Activated T-cell treated with anti-CD3 and anti-CD28 coated beads, Interleukin-2, amount 50 U/mL, for 24 hours (primary cell): ENCODE data around the gene MINAR1.

Experiments used
- DNase-seq: peaks from one replicate; pipeline ENCODE4 v3.0.0-alpha.2; 2020
- H3K27ac Mint-ChIP-seq: 2 replicates; pipeline ENCODE4 v1.8.0; 2020; ENCODE audit warnings: mild to moderate bottlenecking, mixed read lengths
- H3K27me3 Mint-ChIP-seq: 2 replicates; pipeline ENCODE4 v1.8.0; 2020; ENCODE audit warnings: mixed read lengths
- H3K36me3 Mint-ChIP-seq: 2 replicates; pipeline ENCODE4 v1.8.0; 2020; ENCODE audit warnings: low read depth, mixed read lengths
- H3K4me1 Mint-ChIP-seq: 2 replicates; pipeline ENCODE4 v1.8.0; 2020; ENCODE audit warnings: low read depth, mixed read lengths
- H3K4me3 Mint-ChIP-seq: 2 replicates; pipeline ENCODE4 v1.8.0; 2020; ENCODE audit warnings: mild to moderate bottlenecking, moderate library complexity, mixed read lengths
- H3K9me3 Mint-ChIP-seq: 2 replicates; pipeline ENCODE4 v1.8.0; 2020; ENCODE audit warnings: mixed read lengths

The MINAR1 gene

DNA sequence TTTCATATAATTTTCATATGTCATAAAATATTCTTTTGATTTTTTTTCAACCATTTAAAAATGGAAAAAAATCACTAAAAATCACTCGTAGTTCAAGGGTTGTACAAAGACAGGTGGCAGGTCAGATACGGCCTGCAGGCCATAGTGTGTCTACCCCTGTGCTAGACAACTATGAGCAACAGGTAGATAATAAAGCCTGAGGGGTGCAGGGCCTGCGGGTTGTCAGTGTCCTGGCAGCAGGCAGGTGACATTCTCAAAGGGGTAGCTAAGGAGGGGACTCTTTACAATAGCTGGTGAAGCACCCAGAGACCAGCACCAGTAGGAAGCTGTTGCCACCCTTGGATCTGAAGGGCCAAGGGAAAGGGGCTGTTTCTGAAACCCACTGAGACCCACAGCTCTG lies 34.4 kb downstream of the MINAR1 start:
- DNase-seq = no peak
- Mint-ChIP-seq H3K27me3 (no peaks in the 10 kb centered on the region), H3K9me3 (no peaks in the 10 kb centered on the region), H3K4me3 (no peak overlapping the region), H3K4me1 (no peaks in the 10 kb centered on the region), H3K36me3 (no peaks in the 10 kb centered on the region), H3K27ac (no peak overlapping the region)

GRCh38 chr15:79467865-79468586 lies 35.9 kb downstream of the MINAR1 start:
- no peak overlapping the region for H3K4me3 Mint-ChIP-seq
- no peaks in the 10 kb centered on the region for H3K4me1 Mint-ChIP-seq
- no peaks in the 10 kb centered on the region for H3K27me3 Mint-ChIP-seq
- no peaks in the 10 kb centered on the region for H3K9me3 Mint-ChIP-seq
- DNase-seq = no peak
- H3K36me3 Mint-ChIP-seq = no peaks in the 10 kb centered on the region
- no peak overlapping the region for H3K27ac Mint-ChIP-seq

DNA sequence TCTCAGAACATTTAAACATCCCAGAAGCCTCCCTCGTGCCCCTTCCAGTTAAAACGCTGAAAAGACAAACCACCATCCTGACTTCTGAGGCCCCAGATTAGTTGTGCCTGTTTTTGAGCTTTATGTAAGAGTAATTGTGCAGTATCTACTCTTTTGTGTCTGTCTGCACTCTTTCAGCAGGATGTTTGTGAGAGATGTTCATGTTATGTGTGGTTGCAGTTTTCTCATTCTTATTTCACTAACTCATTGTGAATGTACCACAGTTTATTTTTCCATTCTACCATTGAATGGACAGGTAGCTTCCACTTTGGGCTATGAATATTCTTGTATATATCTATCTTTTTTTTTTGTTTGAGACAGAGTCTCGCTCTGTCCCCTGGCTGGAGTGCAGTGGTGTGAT lies 40.3 kb downstream of the MINAR1 start:
- no peak for DNase-seq
- Mint-ChIP-seq H3K4me1 (peaks cover 7% of the 10 kb centered on the region), H3K27me3 (no peaks in the 10 kb centered on the region), H3K36me3 (no peaks in the 10 kb centered on the region), H3K4me3 (no peak overlapping the region), H3K27ac (no peak overlapping the region), H3K9me3 (no peaks in the 10 kb centered on the region)

GRCh38 chr15:79474252-79474651 lies 42.1 kb downstream of the MINAR1 start:
- DNase-seq = no peak
- Mint-ChIP-seq H3K9me3 (no peaks in the 10 kb centered on the region), H3K27me3 (no peaks in the 10 kb centered on the region), H3K4me1 (peaks cover 7% of the 10 kb centered on the region), H3K4me3 (no peak overlapping the region), H3K36me3 (no peaks in the 10 kb centered on the region), H3K27ac (no peak overlapping the region)

DNA sequence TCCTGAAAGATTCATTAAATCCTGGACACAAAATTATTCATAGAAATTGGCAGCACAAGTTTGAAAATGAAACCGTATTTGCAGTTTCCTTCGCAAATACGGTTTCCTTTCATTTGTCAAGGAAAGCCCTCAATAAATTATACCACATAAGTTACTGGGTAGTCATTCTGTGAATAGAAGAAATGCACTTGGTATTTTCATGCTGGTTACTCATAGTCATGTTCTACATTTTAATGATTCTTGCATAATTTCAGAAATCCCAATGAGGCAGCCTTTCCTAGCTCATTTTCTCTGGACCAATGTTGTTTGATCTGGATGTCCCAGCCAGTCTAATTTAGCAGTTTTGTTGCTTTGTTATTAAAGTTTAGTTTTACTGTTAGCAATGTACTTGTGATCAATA lies 43.2 kb downstream of the MINAR1 start:
- no peak for DNase-seq
- H3K4me3 Mint-ChIP-seq = no peak overlapping the region
- H3K27ac Mint-ChIP-seq = no peak overlapping the region
- peaks cover 7% of the 10 kb centered on the region for H3K4me1 Mint-ChIP-seq
- H3K36me3 Mint-ChIP-seq = no peaks in the 10 kb centered on the region
- H3K27me3 Mint-ChIP-seq = no peaks in the 10 kb centered on the region
- H3K9me3 Mint-ChIP-seq = no peaks in the 10 kb centered on the region

DNA sequence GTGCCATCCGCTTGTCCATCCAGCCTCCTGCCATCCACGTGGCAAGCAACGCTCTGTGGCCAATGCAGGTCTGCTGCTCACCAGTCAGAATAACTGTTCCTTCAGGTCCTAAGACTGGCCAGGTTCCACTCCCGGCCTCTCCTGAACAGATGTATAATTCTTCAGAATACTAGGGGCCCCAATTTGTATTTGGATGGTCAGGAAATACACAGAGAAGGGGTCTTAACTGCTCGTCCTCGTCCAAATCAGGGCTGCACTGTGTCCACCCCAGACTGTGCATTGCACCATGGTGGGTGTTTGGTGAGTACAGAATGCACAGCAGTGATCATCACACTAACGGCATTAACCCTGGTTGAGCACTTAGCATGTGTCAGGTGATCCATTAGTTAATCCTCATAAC lies 46.0 kb downstream of the MINAR1 start:
- H3K36me3 Mint-ChIP-seq = no peaks in the 10 kb centered on the region
- H3K27ac Mint-ChIP-seq = no peak overlapping the region
- no peaks in the 10 kb centered on the region for H3K27me3 Mint-ChIP-seq
- no peaks in the 10 kb centered on the region for H3K9me3 Mint-ChIP-seq
- no peak overlapping the region for H3K4me3 Mint-ChIP-seq
- peaks cover 7% of the 10 kb centered on the region for H3K4me1 Mint-ChIP-seq
- DNase-seq = no peak

DNA sequence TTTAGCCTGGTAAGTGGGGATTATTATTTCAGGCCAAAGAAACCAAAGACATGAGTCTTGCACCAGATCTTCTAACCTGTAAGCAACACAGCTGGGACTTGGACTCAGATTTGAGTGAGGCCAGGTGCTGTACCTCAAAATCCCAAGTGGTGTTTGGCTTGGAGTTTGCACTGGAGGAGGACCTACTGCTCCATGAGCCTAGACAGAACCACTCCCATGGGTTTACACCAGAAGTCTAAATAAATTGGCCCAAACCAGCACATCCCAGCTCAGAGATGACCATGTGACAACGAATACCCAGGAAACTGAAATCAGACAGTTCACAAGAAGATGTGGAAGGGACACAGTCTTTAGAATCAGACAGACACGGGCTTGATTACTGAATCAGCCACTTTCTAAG lies 47.5 kb downstream of the MINAR1 start:
- Mint-ChIP-seq H3K27ac (no peak overlapping the region), H3K36me3 (no peaks in the 10 kb centered on the region), H3K4me3 (no peak overlapping the region), H3K4me1 (peaks cover 7% of the 10 kb centered on the region), H3K27me3 (no peaks in the 10 kb centered on the region), H3K9me3 (no peaks in the 10 kb centered on the region)
- no peak for DNase-seq

- Mint-ChIP-seq H3K27ac (no peak overlapping the region), H3K36me3 (no peaks in the 10 kb centered on the region), H3K27me3 (no peaks in the 10 kb centered on the region), H3K4me3 (no peak overlapping the region), H3K9me3 (no peaks in the 10 kb centered on the region), H3K4me1 (no peaks in the 10 kb centered on the region)
- DNase-seq = no peak
Measured at GRCh38 chr15:79481793-79482192, 49.7 kb downstream of the MINAR1 start.
